ENCODE data around the gene SLC44A3.

DNA sequence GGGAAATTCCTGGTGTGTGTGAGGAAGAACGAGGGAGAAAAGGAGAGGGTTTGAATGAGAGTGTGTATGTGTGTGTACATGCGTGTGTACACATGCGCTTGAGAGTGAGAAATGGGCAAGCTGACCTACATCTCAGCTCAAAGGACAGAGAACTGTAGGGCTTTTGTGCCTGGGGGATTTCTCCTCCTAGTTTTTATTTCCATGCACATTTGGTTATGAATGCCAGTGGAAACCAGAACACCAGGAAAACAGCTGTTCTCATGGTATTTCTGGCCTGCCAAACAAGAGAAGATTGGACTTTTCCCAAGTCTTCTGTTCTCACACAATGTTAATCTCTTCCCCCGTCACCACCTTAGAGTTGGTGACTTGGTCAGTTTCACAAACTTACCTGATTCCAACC, 45.2 kb downstream of the SLC44A3 start:
- TF ChIP-seq GATA3 (IDR thresholded peaks at IDR 0.05; ENCODE audit: low read depth, low read length), result no peak
- TF ChIP-seq GATA2 (IDR thresholded peaks at IDR 0.05; ENCODE audit: low read depth, low read length), result no peak
